Non-pigmented ciliary epithelial cell (primary cell): ENCODE data around the gene BAZ1B.
"Not testable (repeated sequence)": the region's sequence is repeated elsewhere in the genome, so short reads cannot be mapped to it uniquely, and the experiment has no call there.

Experiments
- DNase-seq: peaks from one replicate; pipeline ENCODE4 v3.0.0-alpha.2; 2010; ENCODE audit warnings: low read depth

BAZ1B gene

DNA sequence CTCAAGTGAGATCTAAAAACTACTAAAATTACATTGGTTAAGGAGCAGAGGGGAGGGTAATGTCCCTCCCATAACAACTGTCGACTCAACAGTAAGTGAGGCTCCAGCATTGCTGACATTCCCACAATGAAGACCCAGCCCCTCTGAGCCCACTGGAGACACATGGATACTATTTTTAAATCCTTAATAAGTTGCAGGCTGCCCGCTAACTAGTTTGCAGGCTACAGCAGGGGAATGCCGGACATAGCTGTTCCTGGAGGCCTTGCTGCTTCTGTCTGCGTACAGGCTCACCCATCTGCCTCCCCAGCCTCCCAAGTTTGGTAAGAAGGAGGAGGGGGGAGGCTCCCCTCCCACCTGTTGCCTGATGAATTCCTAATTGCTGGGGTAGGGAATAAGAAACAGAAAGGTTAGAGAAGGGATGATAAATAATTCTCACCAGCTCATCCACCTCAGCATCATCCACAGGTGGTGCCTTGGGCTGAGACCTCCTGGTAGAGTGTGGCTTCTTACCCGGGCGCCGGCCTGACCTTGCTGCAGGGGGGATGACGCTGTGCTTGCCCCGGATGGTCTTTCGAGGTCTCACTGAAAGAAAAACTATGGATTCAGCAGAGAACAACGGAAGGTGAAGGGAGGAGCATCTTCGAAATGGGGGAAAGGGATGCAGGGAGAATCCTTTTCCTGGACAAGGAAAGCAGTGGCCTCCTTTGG, 78.4 kb downstream of the BAZ1B start:
- no peak for DNase-seq

- no peak for DNase-seq
Measured at GRCh38 chr7:73442903-73443500, 79.1 kb downstream of the BAZ1B start.

- no peak for DNase-seq
Measured at GRCh38 chr7:73442222-73442902, 79.7 kb downstream of the BAZ1B start.

GRCh38 chr7:73439410-73439704, 82.7 kb downstream of the BAZ1B start:
- no peak for DNase-seq

- DNase-seq, result no peak
Measured at GRCh38 chr7:73438547-73439409, 83.3 kb downstream of the BAZ1B start.

DNA sequence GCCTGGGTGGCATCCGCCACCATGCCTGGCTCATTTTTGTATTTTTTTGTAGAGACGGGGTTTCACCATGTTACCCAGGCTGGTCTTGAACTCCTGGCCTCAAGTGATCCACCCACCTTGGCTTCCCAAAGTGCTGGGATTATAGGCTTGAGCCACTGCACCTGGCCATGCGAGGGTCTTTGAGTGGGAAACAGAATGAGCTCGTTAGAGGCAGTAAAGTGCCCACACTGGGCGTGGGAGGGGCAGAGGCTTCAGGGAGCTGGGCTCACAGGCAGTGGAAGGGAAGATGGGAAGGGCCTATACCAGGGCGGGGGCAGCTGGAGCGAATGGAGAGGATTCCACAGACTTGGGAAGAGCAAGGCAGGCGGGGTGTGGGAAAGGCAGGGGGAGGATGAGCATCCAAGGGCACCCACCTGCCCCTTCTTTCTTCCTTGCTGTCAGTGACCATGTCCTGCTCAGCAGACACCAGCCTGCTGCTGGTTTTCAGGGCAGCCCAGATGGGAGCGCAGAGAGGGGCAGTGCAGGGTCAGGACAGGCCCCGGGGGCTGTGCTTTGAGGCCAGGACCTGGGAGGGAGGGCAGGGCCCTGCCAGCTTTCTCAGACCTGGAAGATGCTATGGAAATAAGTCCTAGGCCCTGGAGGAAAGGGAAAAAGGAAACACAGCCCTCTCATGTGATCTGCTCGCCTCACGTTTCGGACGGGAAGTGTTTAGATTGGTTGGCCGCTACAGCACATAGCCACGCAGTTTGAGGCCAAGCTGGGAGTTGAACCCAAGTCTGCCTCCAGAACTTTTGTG, 84.3 kb downstream of the BAZ1B start:
- DNase-seq, result no peak

DNA sequence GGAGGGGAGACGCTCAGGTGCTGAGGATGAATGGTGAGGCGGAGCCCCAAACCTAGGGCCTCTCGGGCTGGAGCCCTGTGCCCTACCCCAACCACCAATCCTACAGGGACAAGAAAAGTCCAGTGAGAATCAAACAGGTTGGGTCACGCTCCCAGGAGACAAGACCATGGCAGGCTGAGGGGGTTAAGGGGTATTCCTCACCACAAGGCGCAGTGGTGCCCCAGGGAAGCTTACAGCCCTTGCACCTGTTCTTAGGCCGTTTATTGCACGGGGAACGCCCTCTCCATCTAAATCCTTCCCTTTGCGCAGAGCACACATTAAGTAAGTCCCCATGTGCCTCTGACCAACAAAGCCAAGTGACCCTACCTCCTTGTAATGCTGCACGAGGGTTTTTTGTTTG, 85.0 kb downstream of the BAZ1B start:
- no peak for DNase-seq

DNA sequence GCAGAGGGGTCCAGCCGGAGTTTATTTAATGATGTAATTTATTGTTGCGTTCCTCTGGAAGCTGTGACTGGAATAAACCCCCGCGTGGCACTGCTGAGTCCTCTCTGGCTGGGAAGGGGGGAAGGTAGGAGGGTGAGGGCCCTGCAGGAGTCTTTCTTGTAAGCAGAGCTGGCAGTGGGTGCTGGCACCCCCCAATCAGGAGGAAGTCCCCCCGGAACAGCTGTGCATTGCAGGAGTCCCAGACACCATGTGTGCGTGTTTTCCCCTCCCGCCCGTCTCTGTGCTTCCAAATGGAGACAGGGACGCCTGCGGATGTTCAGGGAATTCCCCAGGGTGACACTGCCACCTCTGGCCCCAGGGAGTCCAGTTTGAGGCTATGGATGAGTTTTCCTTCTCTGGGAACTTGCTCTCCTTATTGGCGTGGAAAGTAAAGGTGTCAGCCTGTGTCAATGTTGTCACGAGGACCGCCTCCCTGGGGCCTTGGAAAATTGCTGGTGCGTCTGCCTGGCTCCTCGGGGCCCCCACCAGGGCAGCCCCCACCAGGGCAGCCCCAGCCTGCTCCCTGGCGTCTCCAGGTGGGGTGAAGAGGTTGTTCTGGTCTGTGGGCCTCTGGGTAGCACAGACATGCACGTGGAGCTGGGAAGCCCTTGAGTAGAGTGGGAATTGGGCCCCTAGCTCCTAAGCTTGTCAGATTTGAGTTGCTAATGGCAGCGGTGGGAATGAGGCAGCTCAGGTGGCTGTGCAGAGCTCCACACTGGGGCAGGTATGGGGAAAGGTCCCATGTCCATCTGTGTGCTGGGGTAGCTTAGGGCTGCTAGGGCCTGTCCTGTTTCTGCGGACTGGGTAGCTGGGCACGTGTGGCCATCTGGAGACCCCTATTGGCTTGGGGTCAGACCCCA, 85.8 kb downstream of the BAZ1B start:
- DNase-seq, result no peak

DNA sequence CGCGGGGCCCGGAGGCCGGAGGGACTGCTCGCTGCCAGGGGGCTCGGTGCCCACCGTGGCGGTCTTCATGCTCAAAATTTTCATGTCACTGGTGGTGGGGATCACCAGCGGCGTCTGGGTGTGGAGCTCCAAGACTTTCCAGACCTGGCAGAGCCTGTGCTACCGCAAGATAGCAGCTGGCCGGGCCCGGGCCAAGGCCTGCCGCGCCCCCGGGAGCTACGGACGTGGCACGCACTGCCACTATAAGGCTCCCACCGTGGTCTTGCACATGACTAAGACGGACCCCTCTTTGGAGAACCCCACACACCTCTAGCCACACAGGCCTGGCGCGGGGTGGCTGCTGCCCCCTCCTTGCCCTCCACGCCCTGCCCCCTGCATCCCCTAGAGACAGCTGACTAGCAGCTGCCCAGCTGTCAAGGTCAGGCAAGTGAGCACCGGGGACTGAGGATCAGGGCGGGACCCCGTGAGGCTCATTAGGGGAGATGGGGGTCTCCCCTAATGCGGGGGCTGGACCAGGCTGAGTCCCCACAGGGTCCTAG, 86.6 kb downstream of the BAZ1B start:
- DNase-seq, result no peak

DNA sequence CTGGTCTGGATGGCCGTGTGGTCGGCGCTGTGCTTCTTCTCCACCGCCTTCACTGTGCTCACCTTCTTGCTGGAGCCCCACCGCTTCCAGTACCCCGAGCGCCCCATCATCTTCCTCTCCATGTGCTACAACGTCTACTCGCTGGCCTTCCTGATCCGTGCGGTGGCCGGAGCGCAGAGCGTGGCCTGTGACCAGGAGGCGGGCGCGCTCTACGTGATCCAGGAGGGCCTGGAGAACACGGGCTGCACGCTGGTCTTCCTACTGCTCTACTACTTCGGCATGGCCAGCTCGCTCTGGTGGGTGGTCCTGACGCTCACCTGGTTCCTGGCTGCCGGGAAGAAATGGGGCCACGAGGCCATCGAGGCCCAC, 87.4 kb downstream of the BAZ1B start:
- DNase-seq, result no peak

- DNase-seq, result no peak
Measured at GRCh38 chr7:73433924-73434700, 88.0 kb downstream of the BAZ1B start.

GRCh38 chr7:73432676-73433075, 89.4 kb downstream of the BAZ1B start:
- no peak for DNase-seq

GRCh38 chr7:73431041-73431835, 90.9 kb downstream of the BAZ1B start:
- DNase-seq, result no peak

- DNase-seq, result not testable (repeated sequence)
Measured at GRCh38 chr7:73430540-73430939, 91.6 kb downstream of the BAZ1B start.

- no peak for DNase-seq
Measured at GRCh38 chr7:73429622-73430505, 92.2 kb downstream of the BAZ1B start.

- no peak for DNase-seq
Measured at GRCh38 chr7:73429215-73429614, 92.9 kb downstream of the BAZ1B start.

GRCh38 chr7:73427902-73428787, 93.9 kb downstream of the BAZ1B start:
- no peak for DNase-seq
